ENCODE measurements around the gene NXT2.
A peak's percentile ranks its signal among the peaks of the same experiment; 100 is the strongest.
"Not testable (repeated sequence)": the region's sequence is repeated elsewhere in the genome, so short reads cannot be mapped to it uniquely, and the experiment has no call there.

The NXT2 gene

GRCh38 chrX:109536439-109537323 is at the start of gene NXT2:
Gene NXT2 (plus strand): TSS chrX:109536844. CDS start chrX:109537007, 163 bp downstream.
- DNase-seq (ENCODE audit: low read depth in 2 of 2, low spot score in 1 of 2), result peak; percentile 50 to 67

GRCh38 chrX:109487640-109488039 is 49.0 kb upstream of the NXT2 start:
- no peak for DNase-seq (ENCODE audit: low read depth in 2 of 2, low spot score in 1 of 2)

GRCh38 chrX:109489174-109489573 is 47.5 kb upstream of the NXT2 start:
- DNase-seq (ENCODE audit: low read depth in 2 of 2, low spot score in 1 of 2), result no peak

- DNase-seq (ENCODE audit: low read depth in 2 of 2, low spot score in 1 of 2), result no peak
Observed at GRCh38 chrX:109498434-109498833, 38.2 kb upstream of the NXT2 start.

GRCh38 chrX:109501176-109501575 is 35.5 kb upstream of the NXT2 start:
- DNase-seq (ENCODE audit: low read depth in 2 of 2, low spot score in 1 of 2), result no peak

- no peak for DNase-seq (ENCODE audit: low read depth in 2 of 2, low spot score in 1 of 2)
Observed at GRCh38 chrX:109508915-109509314, 27.7 kb upstream of the NXT2 start.

DNA sequence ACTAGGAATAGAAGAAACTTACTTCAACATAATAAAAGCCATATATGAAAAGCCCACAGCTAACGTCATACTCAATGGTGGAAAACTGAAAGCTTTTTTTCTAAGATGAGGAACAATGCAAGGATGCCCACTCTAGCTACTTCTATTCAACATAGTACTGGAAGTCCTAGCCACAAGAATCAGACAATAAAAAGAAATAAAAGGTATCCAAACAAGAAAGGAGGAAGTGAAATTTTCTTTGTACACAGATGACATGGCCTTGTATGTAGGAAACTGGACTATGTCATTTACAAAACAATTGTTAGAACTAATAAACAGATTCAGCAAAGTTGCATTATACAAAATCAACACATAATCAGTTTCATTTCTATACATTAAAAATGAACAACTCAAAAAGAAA is 25.5 kb upstream of the NXT2 start:
- DNase-seq (ENCODE audit: low read depth in 2 of 2, low spot score in 1 of 2), result no peak

DNA sequence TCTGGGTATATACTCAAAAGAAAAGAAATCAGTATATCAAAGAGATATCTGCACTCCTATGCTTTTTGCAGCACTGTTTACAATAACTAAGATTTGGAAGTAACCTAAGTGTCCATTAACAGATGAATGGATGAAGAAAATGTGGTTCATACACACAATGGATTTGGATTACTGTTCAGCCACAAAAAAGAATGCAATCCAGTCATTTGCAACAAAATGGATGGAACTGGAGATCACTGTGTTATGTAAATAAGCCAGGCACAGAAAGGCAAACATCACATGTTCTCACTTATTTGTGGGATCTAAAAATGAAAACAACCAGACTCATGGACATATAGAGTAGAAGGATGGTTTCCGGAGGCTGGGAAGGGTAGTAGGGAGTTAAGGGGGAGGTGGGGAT is 17.6 kb upstream of the NXT2 start:
- DNase-seq (ENCODE audit: low read depth in 2 of 2, low spot score in 1 of 2), result no peak

DNA sequence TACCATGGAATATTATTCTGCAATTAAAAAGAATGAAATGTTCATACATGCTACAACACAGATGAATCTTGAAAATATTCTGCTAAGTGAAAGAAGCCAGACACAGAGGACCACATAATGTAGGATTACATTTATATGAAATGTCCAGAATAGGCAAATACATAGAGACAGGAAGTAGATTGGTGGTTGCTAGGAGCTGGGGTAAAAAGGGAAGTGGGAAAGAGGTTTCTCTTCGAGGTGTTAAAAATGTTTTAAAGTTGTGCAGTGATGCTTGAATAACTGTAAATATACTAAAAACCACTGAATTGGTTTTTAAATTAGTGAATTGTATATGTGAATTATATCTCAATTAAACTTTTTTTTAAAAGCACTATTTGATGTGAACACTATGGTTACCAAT is 3.6 kb upstream of the NXT2 start:
- DNase-seq (ENCODE audit: low read depth in 2 of 2, low spot score in 1 of 2), result no peak

DNA sequence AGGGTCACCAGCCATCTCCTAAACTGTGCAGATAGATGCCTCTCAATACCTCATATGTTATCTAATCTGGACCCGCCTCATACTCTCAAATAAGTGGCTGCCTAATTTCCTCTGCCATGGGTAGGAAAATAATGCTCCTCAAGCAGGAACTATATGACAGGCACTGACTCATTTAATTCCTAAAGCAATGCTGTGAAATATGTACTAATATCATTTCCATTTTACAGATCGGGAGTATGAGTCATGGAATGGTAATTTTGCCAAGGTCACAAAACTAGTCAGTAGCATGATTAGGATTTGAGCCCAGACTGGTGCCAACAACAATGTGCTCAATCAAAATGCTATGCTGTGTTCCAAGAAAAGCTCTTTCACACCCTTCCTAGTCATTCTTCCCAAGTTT is 3.0 kb upstream of the NXT2 start:
- no peak for DNase-seq (ENCODE audit: low read depth in 2 of 2, low spot score in 1 of 2)

DNA sequence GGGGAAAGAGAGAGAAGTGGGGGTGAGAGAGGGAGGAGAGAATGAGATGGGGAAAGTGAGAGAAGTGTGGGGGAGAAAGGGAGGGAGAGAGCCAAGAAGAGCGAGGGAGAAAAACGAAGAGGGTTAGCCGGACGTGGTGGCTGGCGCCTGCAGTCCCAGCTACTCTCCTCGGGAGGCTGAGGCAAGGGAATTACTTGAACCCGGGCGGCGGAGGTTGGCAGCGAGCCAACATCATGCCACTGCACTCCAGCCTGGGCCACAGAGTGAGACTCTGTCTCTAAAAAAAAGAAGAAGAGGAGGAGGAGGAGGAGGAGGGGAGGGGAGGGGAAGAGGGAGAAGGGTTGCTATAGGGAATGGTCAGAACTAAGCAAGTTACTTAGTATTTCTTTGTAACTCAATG is 1.7 kb upstream of the NXT2 start:
- no peak for DNase-seq (ENCODE audit: low read depth in 2 of 2, low spot score in 1 of 2)

- DNase-seq (ENCODE audit: low read depth in 2 of 2, low spot score in 1 of 2), result no peak
Observed at GRCh38 chrX:109535578-109535977, 1.1 kb upstream of the NXT2 start.

DNA sequence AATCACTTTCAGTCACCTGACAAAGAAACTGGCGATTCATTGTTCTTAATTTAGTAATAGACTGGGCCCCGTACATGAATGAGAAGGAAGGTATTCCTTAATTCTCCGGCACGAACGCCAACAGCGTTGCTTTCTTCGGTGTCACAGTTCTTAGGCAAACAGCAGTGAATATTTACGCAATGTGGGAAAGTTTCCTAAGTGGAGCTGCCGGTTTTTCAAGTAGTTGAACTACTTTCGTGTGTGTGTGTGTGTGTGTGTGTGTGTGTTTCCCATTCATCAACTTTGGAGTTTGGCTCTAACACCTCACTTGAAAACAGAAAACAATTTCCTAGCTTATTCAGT is 651 bp downstream of the NXT2 start:
- DNase-seq (ENCODE audit: low read depth in 2 of 2, low spot score in 1 of 2), result no peak

DNA sequence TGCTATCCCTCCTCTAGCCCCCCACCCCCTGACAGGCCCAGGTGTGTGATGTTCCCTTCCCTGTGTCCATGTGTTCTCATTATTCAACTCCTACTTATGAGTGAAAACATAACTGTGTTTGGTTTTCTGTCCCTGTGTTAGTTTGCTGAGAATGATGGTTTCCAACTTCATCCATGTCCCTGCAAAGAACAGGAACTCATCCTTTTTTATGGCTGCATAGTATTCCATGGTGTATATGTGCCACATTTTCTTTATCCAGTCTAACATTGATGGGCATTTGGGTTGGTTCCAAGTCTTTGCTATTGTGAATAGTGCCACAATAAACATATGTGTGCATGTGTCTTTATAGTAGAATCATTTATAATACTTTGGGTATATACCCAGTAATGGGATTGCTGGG is 2.4 kb downstream of the NXT2 start:
- not testable (repeated sequence) for DNase-seq (ENCODE audit: low read depth in 2 of 2, low spot score in 1 of 2)

DNA sequence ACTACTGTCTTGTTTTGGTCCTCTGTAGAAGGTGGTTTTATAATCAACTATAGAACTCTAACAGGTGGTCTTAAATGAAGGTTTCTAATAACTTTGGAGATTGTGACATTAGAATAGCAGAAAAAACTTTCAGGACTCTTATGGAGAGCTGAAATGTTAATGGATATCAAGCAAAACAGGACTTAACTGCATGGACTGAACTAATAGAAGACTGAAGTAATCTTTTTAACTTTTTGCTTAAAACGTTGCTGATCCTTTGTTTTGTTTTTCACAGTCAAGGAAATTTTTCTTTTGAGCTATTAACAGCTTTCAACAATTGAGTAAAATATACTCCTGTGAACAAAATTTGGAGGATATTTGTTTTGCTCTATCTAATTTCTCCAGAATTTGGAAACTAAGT is 17.2 kb downstream of the NXT2 start:
- DNase-seq (ENCODE audit: low read depth in 2 of 2, low spot score in 1 of 2), result no peak

- DNase-seq (ENCODE audit: low read depth in 2 of 2, low spot score in 1 of 2), result not testable (repeated sequence)
Observed at GRCh38 chrX:109576083-109576482, 39.4 kb downstream of the NXT2 start.

- DNase-seq (ENCODE audit: low read depth in 2 of 2, low spot score in 1 of 2), result no peak
Observed at GRCh38 chrX:109577055-109577454, 40.4 kb downstream of the NXT2 start.

GRCh38 chrX:109578916-109579315 is 42.3 kb downstream of the NXT2 start:
- DNase-seq (ENCODE audit: low read depth in 2 of 2, low spot score in 1 of 2), result no peak

DNA sequence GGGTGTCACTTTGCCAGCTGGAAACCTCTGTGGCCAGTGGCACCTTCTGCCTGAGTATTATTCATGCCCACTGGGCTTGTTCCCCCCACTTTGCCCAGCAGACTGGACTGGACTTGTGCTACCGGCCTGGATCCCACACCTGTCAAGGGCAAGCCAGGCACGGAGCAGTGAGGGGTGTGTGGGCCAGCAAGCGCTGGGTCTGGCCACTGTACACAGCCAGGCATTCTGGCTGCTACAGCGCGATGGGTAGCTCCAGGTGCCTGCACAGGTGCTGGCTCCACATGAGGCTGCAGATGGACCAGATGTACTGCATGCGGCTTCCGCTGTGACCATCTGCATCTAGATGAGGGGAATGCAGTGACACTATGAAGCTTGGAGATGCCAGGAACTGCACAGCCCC is 48.8 kb downstream of the NXT2 start:
- DNase-seq (ENCODE audit: low read depth in 2 of 2, low spot score in 1 of 2), result no peak

- DNase-seq (ENCODE audit: low read depth in 2 of 2, low spot score in 1 of 2), result no peak
Observed at GRCh38 chrX:109590176-109590575, 53.5 kb downstream of the NXT2 start.
